Stimulated activated CD4-positive, alpha-beta T cell treated with anti-CD3 and anti-CD28 coated beads, TNF-alpha, amount 100 ng/mL, for 24 hours (primary cell): Measurements from ENCODE around the gene PDE4D.
"Not testable (repeated sequence)": the region's sequence is repeated elsewhere in the genome, so short reads cannot be mapped to it uniquely, and the experiment has no call there.

Source experiments
- DNase-seq, 3 experiments: peaks; one replicate each; pipeline ENCODE4 v3.0.0-alpha.2; 2020; ENCODE audit warnings: low read depth in 3 of 3

PDE4D gene

GRCh38 chr5:59609501-59610265 is 283.8 kb downstream of the PDE4D start:
- no peak for DNase-seq

GRCh38 chr5:59608745-59609144 is 284.8 kb downstream of the PDE4D start:
- no peak for DNase-seq

- DNase-seq = no peak
Observed at GRCh38 chr5:59607138-59607765, 286.3 kb downstream of the PDE4D start.

GRCh38 chr5:59605915-59606314 is 287.6 kb downstream of the PDE4D start:
- no peak for DNase-seq

GRCh38 chr5:59604111-59604510 is 289.4 kb downstream of the PDE4D start:
- no peak for DNase-seq

- DNase-seq = no peak
Observed at GRCh38 chr5:59600998-59601397, 292.5 kb downstream of the PDE4D start.

- no peak for DNase-seq
Observed at GRCh38 chr5:59600153-59600552, 293.4 kb downstream of the PDE4D start.

- no peak for DNase-seq
Observed at GRCh38 chr5:59599729-59600128, 293.8 kb downstream of the PDE4D start.

GRCh38 chr5:59598547-59598874 is 295.0 kb downstream of the PDE4D start:
- no peak for DNase-seq

GRCh38 chr5:59597690-59598546 is 295.6 kb downstream of the PDE4D start:
- no peak for DNase-seq

GRCh38 chr5:59596586-59597350 is 296.8 kb downstream of the PDE4D start:
- DNase-seq = no peak

- DNase-seq = not testable (repeated sequence)
Observed at GRCh38 chr5:59594118-59594517, 299.4 kb downstream of the PDE4D start.

- no peak for DNase-seq
Observed at GRCh38 chr5:59593439-59594007, 300.0 kb downstream of the PDE4D start.

GRCh38 chr5:59592101-59592500 is 301.4 kb downstream of the PDE4D start:
- DNase-seq = no peak

GRCh38 chr5:59591162-59591561 is 302.4 kb downstream of the PDE4D start:
- no peak for DNase-seq

- no peak for DNase-seq
Observed at GRCh38 chr5:59588922-59589321, 304.6 kb downstream of the PDE4D start.

GRCh38 chr5:59587489-59588337 is 305.8 kb downstream of the PDE4D start:
- no peak for DNase-seq

- DNase-seq = no peak
Observed at GRCh38 chr5:59586841-59587240, 306.7 kb downstream of the PDE4D start.

GRCh38 chr5:59584858-59585846 is 308.4 kb downstream of the PDE4D start:
- DNase-seq = no peak
